Measurements from ENCODE around the gene THG1L.

DNA sequence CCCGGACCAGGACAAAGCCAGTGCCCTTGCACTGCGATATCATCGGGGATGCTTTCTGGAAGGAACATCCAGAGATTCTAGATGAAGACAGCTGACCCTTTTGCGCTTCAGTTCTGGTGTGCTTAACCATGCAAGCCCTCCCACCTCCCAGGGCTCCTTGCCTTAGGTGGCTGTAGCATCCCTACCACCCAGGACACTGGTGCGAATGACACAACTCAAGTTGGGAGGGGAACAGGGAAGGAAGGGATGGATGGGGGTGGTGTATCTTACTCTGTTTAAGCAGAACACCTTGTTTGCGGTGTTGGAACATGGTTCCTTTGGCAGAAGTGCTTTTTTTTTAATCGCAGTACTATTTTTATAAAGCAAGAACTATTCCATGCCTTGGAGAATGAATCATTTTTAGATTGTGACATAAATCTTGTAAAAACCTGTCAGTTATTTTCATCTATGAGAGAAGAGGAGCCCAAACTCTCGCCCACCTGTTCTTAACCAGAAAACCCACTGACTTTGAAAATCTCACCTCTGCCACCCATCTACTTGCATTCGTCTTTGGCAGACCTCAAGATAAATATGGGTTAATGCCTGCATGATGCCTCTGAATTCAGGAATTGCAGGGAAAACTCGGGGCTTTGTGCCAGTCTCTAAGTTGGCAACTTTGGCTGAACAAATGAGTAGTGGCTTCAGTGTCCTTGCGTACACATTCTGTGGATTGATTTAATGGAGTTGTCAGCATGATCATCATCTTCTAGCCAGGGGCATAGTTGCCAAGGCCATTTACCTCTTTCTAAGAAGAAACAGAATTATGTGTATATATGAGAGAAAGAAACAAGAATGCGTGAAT lies 8.4 kb downstream of the THG1L start:
- TF ChIP-seq, protein P1, sequence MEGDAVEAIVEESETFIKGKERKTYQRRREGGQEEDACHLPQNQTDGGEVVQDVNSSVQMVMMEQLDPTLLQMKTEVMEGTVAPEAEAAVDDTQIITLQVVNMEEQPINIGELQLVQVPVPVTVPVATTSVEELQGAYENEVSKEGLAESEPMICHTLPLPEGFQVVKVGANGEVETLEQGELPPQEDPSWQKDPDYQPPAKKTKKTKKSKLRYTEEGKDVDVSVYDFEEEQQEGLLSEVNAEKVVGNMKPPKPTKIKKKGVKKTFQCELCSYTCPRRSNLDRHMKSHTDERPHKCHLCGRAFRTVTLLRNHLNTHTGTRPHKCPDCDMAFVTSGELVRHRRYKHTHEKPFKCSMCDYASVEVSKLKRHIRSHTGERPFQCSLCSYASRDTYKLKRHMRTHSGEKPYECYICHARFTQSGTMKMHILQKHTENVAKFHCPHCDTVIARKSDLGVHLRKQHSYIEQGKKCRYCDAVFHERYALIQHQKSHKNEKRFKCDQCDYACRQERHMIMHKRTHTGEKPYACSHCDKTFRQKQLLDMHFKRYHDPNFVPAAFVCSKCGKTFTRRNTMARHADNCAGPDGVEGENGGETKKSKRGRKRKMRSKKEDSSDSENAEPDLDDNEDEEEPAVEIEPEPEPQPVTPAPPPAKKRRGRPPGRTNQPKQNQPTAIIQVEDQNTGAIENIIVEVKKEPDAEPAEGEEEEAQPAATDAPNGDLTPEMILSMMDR (conservative IDR thresholded peaks at IDR 0.05; ENCODE audit: low read length), result no peak
- TF ChIP-seq EZH2phosphoT487 (IDR thresholded peaks at IDR 0.05; ENCODE audit: borderline replicate concordance), result no peak
